Amniotic stem cell (primary cell): ENCODE measurements around the gene SNX8.

Experiments used
- DNase-seq: peaks from one replicate; lab custom pipeline; 2025; lab: John Stamatoyannopoulos, UW

The SNX8 gene

DNA sequence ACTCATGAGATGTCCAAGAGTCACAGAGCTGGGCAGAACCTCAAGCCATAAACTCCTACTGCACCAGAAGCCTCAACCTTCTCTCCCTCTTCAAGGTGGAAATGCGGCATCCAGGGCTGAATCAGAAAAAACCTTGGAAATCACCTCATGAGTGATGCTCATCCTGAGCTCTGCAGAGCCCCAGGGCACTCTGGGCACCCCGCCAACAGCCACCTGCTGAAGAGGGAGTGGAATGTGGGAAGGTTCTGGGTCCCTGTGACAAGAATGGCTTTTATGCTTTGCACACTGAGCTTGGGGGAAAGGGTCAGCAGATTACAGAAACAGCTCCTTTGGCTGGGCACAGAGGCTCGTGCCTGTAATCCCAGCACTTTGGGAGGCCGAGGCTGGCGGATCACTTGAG, 53.4 kb downstream of the SNX8 start:
- no peak for DNase-seq

DNA sequence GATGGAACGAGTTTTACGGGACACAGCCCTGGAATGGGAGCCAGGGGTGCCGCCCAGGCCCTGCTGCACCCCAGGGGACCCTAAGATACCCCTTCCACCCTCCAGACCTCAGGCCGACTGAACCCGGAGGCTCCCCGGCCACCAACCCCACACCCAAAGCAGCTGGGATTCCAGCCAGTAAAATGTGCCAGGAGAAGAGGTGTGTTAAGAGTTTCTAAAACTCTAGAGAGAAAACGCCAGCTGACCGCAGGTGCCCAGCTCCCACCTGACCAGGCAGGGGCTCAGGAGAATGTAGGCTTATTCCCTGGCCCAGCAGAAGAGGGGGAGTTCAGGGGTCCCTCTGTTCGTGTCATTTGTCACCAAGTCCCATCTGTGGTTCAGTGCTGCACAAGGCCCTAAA, 54.8 kb downstream of the SNX8 start:
- no peak for DNase-seq

DNA sequence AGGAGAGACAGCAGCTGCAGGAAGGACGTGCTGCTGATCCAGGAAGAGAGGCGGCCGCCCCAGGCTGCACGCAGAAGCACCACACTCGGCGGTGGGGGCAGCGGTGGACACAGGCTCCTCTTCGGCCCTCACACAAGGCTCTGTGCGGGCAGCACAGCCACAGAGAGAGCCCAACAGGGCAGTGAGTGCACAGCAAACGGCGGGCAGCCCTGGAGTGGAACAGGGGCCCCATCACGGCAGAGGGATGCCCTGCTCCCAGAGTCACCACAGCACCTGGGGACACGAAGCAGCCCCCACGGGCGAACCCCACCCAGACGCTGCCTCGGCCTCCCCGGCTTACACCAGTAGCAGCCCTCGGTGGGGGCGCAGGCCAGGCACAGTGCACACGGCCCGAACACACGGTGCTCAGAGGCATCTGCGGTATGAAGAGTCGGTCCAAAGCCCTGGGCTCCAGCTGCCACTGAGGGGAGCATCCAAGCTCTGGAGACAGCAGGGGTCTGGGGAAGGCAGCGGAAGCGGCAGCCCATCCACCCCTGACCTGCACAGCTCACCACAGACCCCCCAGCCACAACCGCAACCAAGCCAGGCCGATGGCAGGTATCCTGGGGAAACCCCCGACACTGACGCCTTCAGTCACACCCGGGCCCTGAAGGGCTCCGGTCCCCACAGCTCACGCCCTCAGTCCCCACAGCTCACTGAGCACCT, 55.4 kb downstream of the SNX8 start:
- DNase-seq, result no peak

DNA sequence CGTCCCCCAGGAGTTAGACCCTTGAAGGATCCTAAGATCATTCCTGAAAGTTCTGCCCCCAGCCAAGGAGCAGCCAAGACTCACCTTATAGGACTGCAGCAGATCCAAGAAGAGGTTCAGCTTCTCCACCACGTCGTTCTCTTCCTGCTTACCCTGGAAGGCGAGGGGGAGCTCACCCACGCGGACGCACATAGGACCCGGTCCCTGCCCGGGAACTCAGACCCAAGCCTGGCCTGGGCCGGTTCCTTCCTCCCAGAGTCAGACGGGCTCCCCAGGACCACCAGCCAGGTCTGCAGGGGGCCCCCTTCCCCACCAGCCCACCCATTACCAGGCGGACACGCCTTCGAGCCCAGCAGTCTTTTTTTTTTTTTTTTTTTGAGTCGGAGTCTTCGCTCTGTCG, 56.6 kb downstream of the SNX8 start:
- no peak for DNase-seq

DNA sequence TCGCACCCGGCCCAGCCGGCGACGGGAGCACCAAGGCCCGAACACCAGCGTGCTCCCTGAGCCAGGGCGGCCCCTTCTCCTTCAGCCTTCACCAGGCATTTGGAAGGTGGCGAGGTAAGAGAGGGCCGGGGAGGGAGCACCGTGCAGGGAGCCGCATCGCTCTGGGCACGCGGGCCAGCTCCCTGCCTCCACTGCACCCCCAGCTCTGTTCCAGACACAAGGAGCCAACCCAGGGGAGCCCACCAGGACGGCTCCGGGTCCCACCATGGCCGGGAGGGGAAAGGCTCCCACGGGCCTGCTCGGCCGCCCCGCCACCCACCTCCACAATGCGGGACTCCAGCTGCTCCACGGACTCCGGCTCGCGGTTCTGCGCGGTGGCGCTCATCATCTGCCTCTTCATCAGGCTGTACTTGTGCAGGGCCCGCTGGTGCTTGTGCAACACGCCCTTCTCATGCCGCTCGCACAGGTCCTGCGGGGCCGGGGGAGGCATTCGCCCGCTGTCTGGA, 57.1 kb downstream of the SNX8 start:
- no peak for DNase-seq

DNA sequence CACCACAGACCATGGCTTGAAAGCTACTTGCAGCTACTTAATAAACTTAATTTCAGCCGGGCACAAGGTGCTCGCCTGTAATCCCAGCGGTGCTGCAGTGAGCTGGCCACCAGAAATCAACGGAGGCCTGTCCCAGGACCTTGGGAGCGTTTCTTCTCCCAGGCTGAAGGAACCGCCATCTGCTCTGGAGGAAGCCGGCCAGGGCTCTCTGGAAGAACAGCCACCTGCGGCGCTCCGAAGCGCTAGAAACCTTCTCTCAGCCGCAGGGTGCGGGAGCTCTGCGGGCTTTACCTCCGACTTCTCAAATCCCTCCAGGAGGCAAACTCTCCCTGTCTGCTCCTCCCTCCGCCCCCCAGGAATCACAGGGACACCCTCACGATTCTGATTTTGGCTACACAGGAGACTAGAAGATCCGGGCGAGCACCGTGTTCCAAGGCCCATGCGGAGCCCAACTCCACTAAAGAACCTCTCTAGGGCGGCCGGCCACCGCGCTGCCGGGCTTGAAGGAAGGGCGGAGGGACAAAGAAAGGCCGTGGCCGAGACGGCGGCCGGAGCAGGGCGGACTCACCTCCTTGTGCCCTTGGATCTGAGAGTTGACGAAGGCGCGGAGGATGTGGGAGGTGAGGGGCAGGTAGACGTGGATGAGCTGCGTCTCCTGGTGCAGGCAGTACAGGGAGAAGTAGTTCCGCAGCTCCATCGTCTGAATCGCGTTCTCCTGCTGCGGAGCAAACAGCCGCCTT, 57.8 kb downstream of the SNX8 start:
- DNase-seq, result no peak

DNA sequence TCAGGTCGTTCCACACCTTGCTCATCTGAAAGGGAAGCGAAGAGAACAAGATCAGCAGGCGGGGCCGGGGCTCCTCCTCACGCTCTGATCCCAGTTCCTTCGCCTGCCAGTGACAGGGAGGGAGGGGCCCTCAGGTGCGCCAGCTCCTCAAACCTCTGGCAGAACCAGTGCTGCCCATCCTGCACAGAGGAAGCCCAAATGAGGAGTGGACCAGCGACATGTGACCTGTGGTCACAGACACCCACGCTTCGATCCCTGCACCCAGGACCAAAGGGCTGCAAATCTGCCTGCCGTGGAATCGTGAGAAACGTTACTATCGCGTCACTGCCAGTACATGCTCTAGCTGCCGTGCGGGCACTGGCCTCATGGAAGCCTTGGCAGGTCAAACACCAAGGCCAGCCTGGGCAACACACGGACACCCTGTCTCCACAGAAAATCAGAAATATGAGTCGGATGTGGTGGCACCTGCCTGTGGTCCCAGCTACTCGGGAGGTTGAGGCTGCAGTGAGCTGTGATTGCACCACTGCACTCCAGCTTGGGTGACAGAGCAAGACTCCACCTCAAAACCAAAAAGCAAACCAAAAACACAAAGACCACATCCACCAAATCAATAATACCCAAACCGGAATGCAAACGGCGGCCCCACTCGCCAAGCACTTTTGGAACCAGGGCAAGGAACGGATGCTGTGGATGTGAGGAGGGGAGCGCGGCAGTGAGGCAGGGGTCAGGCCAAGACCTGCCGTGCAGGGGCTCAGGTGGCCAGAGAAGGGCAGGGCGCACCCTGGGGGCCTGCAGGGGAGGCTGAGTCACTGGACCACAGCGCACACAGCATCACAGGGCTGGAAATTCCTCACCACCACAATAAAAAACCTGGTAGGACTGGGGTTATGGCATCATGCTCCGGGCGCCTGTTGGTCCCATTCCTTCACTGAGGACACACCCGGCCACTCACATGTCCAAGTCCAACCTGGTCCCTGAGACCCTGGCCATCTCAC, 58.8 kb downstream of the SNX8 start:
- no peak for DNase-seq

DNA sequence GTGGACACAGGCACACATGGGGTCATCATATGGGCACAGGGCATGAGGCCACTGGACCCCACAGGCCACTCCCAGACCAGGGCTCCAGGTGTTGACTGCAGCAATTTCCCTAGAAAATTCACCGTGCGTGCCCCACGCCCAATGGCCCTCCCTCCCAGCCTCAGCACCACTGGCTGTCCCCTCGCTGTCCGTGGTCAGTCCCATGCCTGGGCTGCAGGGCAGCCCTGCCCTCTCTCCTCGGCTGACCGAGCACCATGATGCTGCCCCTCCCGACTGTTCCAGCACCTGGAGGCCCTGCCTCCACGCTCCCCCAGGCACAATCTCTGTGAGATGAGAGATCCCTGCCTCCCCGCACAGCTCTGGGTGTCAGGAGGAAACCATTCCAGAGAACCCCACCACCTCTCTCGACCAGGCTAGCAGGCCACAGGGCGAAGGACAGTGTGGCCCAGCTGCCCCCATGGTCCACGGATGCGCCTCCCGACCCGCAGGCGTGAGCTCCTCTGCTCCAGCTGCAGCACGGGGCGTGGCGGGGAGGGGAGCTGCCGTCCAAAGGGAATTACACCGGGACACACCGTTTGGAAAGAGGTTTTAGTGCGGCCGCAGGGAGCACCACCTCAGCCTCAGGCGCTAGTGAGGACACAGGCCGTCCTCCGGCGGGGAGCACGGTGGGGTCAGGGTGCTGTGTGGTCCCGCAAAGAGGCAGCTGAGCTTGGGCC, 59.7 kb downstream of the SNX8 start:
- DNase-seq, result no peak

DNA sequence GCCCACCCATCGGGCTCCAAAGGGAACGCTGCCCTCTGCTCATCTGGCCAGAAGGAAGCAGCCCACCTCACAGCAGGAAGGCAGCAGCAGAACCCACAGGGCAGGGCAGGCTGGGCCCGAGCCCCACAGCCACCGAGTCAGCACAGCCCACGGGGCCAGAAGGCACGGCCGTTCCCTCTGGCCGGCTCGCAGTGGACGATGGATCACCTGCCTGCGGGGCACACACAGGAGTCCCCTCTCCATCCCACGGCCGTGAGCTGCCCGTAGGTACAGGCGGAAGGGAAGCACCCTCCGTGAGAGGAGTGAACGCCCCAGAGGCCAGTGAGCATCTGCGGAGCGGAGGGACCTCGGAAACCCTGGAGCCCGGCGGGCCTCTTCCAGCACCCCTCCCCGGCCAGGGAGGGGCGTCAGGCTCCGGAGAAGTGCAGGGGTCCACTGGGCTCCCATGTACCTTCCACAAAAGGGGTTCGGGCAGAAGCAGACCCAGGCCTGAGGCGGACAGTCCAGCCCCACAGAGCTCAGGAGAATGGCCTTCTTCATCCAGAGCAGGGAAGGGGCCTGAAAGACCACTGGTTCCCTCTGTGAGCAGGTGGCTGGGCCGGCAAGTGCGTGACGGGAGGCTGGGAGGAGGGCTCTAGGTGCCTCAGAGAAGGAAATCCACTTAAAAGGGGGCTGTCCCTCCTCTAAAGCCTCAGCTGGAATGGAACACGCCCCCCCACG, 60.6 kb downstream of the SNX8 start:
- DNase-seq, result no peak

DNA sequence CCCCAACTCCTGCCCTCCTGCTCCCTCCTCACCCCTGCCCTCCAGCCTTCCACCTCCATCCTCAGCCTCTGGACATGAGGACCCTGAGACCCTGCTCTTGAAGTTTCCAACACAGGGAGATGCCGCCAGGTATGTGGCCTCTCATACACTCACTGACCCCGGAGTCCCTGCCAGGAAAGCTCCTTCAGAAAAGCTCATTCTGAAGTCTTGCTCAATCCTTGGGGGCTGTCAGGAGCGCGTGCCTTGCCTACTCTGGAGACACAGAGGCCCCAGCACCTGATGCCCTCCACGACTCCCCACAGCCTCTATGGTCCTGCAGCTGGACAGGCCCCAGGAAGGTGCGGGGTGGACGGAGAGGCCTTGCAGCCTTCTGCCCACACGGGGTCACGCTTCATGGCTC, 61.2 kb downstream of the SNX8 start:
- DNase-seq, result no peak

DNA sequence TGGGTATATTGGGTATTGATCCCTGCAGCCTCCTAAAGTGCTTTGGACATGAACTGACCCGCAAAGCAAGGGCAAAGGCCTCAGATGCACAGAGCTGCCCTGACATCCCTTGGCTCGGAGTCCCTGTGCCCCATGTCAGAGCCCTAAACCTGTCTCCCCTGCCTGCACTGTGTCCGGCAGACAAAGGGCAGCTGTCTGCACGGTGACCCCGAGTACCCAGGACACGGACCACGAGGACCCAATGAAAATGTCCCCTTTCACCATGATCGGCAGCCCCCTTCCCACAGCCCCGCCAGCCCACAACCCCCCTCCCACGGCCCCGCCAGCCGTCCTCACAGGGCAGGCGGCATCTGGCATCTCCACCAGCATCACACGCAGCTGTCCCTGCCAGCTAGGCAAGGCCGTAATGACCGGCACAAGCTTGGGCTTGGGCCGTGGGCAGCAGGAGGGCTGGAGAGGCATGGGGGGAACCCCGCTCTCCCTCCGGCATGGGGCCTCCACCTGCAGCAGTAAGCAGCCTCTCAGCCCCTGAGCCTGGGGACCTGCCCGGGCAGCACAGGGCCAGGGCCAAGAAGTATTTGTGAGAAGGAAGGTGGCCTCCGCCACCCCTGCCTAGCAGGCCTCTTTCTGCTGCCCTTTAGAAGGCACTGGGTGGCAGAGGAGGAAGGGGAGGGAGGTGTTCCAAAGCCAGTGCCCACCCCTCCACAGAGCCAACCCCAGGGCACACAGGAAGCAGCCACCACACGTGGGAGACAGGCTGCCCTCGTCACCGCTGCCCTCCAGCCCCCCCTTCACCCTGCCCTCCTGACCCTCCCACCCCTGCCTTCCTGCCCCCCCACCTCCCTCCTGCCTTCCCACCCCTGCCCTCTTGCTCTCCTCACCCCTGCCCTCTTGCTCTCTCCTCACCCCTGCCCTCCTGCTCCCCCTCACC, 62.1 kb downstream of the SNX8 start:
- DNase-seq, result no peak

DNA sequence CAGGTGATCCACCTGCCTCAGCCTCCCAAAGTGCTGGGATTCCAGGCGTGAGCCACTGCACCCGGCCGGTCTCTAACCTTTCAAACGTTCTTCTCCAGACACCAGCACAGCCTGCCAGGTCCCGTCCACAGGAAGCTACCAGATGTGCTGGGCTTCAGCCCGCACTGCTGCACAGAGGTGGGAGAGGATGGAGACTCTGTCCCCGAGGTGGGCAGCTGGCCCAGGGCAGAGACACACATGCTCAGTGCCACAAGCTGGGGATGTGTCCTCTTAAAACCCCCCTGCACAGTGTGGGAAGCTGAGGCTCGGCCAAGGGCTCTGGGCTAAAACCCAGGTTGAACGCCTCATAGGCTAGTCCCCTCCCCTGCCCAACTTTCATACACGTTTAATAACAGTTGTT, 62.9 kb downstream of the SNX8 start:
- no peak for DNase-seq

DNA sequence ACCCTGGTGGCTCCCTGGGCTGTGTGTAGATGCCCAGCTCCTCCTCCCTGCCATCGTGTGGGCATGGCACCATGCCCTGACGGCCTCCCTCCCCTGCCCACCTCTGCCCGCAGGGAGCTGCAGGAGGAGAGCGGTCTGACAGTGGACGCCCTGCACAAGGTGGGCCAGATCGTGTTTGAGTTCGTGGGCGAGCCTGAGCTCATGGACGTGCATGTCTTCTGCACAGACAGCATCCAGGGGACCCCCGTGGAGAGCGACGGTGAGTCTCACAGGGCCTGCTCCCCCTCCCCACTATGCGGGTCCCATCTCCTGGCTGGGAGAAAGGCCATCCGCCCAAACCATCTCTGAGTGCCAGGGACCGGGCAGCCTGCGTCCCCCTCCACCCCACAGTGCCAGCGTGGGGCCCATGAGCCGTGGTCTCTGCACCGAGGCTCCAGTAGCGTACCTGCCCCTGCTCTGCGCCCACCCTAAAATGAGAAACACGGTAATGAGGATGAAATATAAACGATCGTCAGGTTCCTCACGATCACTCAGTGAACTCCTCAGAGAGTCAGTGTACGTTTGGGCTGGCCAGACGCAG, 64.4 kb downstream of the SNX8 start:
- no peak for DNase-seq

DNA sequence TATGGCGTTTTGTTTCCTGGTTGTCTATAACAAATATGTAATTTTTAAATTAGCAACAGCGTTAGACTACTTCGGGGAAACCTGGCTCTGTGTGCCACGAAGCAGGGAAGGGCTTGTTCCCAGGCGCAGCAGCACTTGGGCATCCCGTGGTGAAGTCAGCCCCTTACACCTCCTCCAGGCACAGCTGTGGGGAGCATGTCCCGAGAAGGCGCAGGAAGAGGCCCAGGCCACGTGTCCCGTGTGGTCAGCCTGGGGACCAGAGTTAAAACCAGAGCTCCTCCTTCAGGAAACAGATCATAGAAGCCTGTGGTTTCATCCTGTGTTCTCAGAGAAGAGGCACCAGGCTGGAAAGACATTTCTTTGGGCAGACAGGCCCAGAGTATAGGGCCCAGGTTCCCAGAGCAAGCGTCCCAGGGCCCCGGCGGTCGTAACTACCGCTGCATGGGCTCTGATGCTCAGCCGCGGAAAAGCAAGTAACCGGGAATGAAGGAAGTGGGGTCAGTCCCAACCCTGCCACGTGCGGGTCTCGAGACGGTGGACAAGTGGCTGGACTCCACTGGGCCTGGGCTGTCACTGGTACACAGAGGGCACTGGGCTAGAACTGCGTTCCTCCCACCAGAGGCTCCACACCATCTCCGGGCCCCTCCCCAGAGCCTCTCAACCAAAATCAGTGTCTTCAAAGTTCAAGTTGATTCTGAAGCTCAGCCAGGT, 65.1 kb downstream of the SNX8 start:
- DNase-seq, result peak; percentile 84

DNA sequence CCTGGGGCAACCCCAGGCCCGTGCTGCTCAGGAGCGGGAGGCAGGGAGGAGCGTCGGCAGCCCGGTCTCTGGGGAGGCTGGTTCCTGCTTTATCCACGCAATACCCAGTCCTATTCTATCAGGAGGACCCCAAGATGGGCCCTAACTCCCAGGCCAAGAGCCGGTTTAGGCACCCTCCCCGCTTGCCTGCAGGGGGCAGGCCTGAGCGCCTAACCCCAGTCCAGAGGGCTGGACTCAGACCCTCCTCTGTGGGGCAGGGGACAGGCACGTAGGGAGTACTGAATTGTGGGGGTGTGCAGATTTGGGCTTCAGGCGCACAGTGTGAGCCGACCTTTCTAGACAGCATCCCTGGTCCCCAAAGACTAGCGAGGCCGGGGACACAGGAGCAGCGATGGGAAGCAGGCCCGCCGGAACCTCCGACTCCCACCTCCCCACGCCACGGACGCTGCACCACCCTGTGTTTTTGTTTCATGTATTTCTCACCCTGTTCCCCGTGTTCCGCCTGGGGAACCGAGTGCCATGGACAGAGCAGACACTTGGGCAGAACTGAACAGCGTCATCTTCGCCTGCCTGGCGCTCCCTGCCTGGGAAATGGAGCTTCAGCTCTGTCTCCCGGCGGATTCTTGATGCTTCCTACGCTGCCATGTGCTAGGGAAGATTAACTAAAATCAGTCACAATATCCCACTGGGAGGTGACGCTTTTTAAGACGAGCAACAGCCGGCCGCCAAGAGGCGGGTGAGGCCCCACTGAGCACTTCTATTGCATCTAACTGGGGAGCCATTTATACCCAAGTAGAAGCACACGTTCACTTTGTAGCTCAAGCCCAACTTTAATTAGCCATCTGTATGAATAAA, 66.9 kb downstream of the SNX8 start:
- no peak for DNase-seq

DNA sequence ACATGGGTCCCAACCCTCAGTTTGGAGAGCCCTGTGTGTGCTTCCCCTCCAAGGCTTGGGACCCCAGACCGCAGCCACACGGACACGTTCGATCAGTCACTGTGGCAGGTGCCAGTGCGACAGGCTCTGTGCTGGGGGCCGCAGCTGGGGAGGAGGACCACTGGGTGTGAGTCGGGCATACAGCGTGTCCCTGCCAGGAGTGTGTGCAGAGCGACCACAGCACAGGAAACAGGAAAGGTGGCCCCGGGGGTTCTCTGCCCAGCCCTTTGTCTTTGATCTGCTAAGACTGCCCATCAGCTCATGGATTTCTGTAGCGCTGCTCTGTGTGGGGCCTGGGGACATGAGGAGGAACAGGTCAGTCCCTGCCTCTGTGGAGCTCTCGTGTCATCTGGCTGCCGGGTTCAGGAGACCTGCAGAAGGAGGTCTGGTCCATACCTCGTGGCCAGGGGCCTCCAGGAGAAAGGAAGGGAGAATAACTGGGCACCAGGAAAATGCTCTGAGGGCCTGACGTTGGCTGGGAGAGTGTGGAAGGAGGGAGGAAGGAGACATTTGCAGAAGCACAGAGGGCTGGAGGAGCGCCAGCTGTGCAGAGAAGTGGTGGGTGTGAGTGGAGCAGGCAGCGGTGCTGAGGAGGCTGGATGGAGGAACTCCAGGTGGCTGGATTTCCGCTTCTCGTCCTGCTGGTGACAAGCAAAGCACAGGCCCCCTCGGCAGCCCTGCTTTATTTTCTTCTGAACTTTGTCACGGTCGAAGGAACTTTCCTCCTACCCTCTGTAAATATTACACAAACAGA, 68.2 kb downstream of the SNX8 start:
- no peak for DNase-seq

DNA sequence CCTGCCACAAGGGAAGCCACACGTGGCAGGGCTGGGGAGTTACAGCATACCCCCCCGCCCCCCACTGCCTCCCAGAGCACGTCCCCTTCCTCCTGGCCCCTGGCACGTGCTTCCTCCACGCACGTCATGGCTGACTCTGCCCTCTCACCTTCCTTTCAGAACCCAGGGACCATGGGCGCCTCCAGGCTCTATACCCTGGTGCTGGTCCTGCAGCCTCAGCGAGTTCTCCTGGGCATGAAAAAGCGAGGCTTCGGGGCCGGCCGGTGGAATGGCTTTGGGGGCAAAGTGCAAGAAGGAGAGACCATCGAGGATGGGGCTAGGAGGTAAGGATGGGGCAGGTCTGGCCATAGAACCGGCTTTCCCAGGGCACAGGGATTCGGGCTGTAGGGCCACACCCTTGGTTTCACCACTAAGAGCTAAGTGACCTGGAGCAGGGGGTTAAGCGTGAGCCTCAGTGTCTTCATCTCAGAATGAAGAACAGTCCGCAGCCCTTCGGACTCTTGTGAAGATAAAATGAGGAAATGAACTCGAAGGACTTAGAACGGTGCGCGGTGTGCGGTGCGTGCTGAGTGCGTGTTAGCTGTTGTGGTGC, 69.7 kb downstream of the SNX8 start:
- no peak for DNase-seq
